ENCODE measurements around the gene TBP.
"Not testable (repeated sequence)": the region's sequence is repeated elsewhere in the genome, so short reads cannot be mapped to it uniquely, and the experiment has no call there.

- TF ChIP-seq CTCF (conservative IDR thresholded peaks at IDR 0.05); ZFX (IDR thresholded peaks at IDR 0.05): not testable (repeated sequence)
Observed at GRCh38 chr6:170507728-170508127, 46.4 kb upstream of the TBP start.
